K562 (cell line): Measurements from ENCODE around the gene KIF26B.

Source experiments
- CTCF ChIP-seq, 3 experiments: IDR thresholded peaks in 2 of 3; conservative IDR thresholded peaks in 1 of 3; 2 replicates each; pipeline ENCODE4 v1.5.1; 2011 to 2012; ENCODE audit warnings: low read length in 3 of 3, mild to moderate bottlenecking in 3 of 3, control low read depth in 2 of 3, improper control_type of control experiment in 1 of 3, inconsistent platforms in 1 of 3, low read depth in 1 of 3, mixed read lengths in 1 of 3, moderate library complexity in 1 of 3; ENCODE audit not compliant: insufficient read depth in 2 of 3
- E2F1 ChIP-seq: sonication (generic); formaldehyde crosslinking; IDR thresholded peaks from 2 replicates; pipeline ENCODE4 v1.8.1; 2023; ENCODE audit warnings: mild to moderate bottlenecking, missing genetic modification reagents, moderate library complexity
- SMC3 ChIP-seq: conservative IDR thresholded peaks from 2 replicates; pipeline ENCODE4 v1.6.1; 2011; ENCODE audit warnings: low read depth, low read length, improper control_type of control experiment; ENCODE audit not compliant: insufficient read depth
- ZNF766 ChIP-seq: fragments of 200-800 bp; sonication (Bioruptor generic); conservative IDR thresholded peaks from 2 replicates; pipeline ENCODE4 v1.6.1; 2016; ENCODE audit warnings: missing genetic modification characterization, missing compliant biosample characterization

- no peak for TF ChIP-seq CTCF (IDR thresholded peaks at IDR 0.05 in 2 of 3, conservative IDR thresholded peaks at IDR 0.05 in 1 of 3; ENCODE audit: insufficient read depth in 2 of 3, low read depth in 1 of 3, low read length in 3 of 3)
- no peak for TF ChIP-seq ZNF766 (CRISPR knock-in tag)
- no peak for TF ChIP-seq SMC3
- no peak for TF ChIP-seq E2F1 (CRISPR knock-in tag)
Measured at GRCh38 chr1:245217853-245218608, 63.2 kb downstream of the KIF26B start.
